Activated naive CD4-positive, alpha-beta T cell treated with anti-CD3 and anti-CD28 coated beads, Interleukin-2, amount 10 ng/mL, durations not matched to agents 7 days and 5 days (primary cell): ENCODE measurements around the gene TKTL2.

Experiments
- CTCF ChIA-PET: fragments of 350-600 bp; sonication (Branson Sonifier 250); formaldehyde crosslinking; loops from one replicate; lab custom pipeline; 2021; ENCODE audit warnings: antibody characterized with exemption; lab: Charles Lee
- DNase-seq: peaks from one replicate; pipeline ENCODE4 v3.0.0-alpha.2; 2020
- H3K27ac Mint-ChIP-seq: one replicate; pipeline ENCODE4 v1.8.0; 2021; ENCODE audit warnings: mild to moderate bottlenecking, moderate library complexity, mixed read lengths
- H3K27me3 Mint-ChIP-seq: one replicate; pipeline ENCODE4 v1.8.0; 2021; ENCODE audit warnings: mild to moderate bottlenecking, mixed read lengths
- H3K36me3 Mint-ChIP-seq: one replicate; pipeline ENCODE4 v1.8.0; 2021; ENCODE audit warnings: mixed read lengths
- H3K4me1 Mint-ChIP-seq: one replicate; pipeline ENCODE4 v1.8.0; 2021; ENCODE audit warnings: mixed read lengths
- H3K4me3 Mint-ChIP-seq: one replicate; pipeline ENCODE4 v1.8.0; 2021; ENCODE audit warnings: mild to moderate bottlenecking, moderate library complexity, mixed read lengths
- H3K9me3 Mint-ChIP-seq: one replicate; pipeline ENCODE4 v1.8.0; 2021; ENCODE audit warnings: mixed read lengths

Gene TKTL2

DNA sequence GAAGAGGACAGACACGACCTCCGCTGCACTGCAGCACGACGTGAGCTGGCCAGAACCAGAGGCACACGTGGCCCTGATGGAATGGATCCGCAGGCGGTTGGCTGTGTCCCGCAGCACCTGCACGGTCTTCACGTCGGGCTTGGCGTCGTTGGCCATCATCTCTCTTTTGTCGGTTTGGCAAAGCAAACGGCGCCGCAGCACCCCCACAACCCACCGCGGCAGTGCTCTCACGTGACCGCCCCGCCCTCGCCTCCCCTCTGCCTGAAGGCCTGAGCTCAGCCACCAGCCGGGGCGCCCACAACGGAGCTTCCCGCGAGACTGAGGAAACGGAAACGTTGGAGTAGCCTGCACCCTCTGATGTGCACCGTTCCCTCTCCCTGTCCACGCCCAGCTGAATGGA lies at the start of gene TKTL2:
Gene TKTL2 (minus strand): TSS at position 179 of the 400 bp plus-strand sequence. CDS start 20 bp downstream, at position 159.
- no peak within 1 kb of the TSS for H3K4me3 Mint-ChIP-seq
- no peaks in the 10 kb centered on the region for H3K4me1 Mint-ChIP-seq
- no peaks in the 10 kb centered on the region for H3K27me3 Mint-ChIP-seq
- CTCF ChIA-PET, result no interaction called here
- no peak for DNase-seq
- H3K9me3 Mint-ChIP-seq, result no peaks in the 10 kb centered on the region
- no peak within 1 kb of the TSS for H3K27ac Mint-ChIP-seq
- no peaks in the 10 kb centered on the region for H3K36me3 Mint-ChIP-seq

GRCh38 chr4:163515198-163515597 lies 41.6 kb upstream of the TKTL2 start:
- CTCF ChIA-PET, result no interaction called here
- H3K36me3 Mint-ChIP-seq, result peaks cover 34% of the 10 kb centered on the region
- no peak overlapping the region for H3K27ac Mint-ChIP-seq
- H3K4me1 Mint-ChIP-seq, result no peaks in the 10 kb centered on the region
- H3K27me3 Mint-ChIP-seq, result no peaks in the 10 kb centered on the region
- H3K9me3 Mint-ChIP-seq, result no peaks in the 10 kb centered on the region
- DNase-seq, result no peak
- no peak overlapping the region for H3K4me3 Mint-ChIP-seq

GRCh38 chr4:163505374-163505773 lies 31.8 kb upstream of the TKTL2 start:
- H3K9me3 Mint-ChIP-seq, result no peaks in the 10 kb centered on the region
- no peaks in the 10 kb centered on the region for H3K27me3 Mint-ChIP-seq
- peaks cover 2% of the 10 kb centered on the region for H3K4me1 Mint-ChIP-seq
- H3K4me3 Mint-ChIP-seq, result no peak overlapping the region
- H3K27ac Mint-ChIP-seq, result no peak overlapping the region
- CTCF ChIA-PET, result no interaction called here
- DNase-seq, result no peak
- peaks cover 16% of the 10 kb centered on the region for H3K36me3 Mint-ChIP-seq

- Mint-ChIP-seq H3K27me3 (no peaks in the 10 kb centered on the region), H3K9me3 (no peaks in the 10 kb centered on the region), H3K4me3 (no peak overlapping the region), H3K36me3 (peaks cover 15% of the 10 kb centered on the region), H3K4me1 (peaks cover 23% of the 10 kb centered on the region), H3K27ac (no peak overlapping the region)
- CTCF ChIA-PET, result interaction anchor here (1.0 kb wide), 1 partner anchor 37 kb away, joined by 4 read pairs; no protein-coding TSS in a partner anchor
- DNase-seq, result no peak
Measured at GRCh38 chr4:163500586-163500985, 27.0 kb upstream of the TKTL2 start.

- Mint-ChIP-seq H3K27me3 (peaks cover 8% of the 10 kb centered on the region), H3K27ac (peak overlapping the region; percentile 83), H3K9me3 (no peaks in the 10 kb centered on the region), H3K4me1 (peaks cover 37% of the 10 kb centered on the region), H3K4me3 (peak overlapping the region; percentile 76), H3K36me3 (peaks cover 8% of the 10 kb centered on the region)
- no peak for DNase-seq
- CTCF ChIA-PET, result interaction anchor here (0.8 to 1.0 kb wide), 3 partner anchors 11 to 60 kb away, joined by 3 read pairs; no protein-coding TSS in a partner anchor
Measured at GRCh38 chr4:163495900-163496299, 22.3 kb upstream of the TKTL2 start.

DNA sequence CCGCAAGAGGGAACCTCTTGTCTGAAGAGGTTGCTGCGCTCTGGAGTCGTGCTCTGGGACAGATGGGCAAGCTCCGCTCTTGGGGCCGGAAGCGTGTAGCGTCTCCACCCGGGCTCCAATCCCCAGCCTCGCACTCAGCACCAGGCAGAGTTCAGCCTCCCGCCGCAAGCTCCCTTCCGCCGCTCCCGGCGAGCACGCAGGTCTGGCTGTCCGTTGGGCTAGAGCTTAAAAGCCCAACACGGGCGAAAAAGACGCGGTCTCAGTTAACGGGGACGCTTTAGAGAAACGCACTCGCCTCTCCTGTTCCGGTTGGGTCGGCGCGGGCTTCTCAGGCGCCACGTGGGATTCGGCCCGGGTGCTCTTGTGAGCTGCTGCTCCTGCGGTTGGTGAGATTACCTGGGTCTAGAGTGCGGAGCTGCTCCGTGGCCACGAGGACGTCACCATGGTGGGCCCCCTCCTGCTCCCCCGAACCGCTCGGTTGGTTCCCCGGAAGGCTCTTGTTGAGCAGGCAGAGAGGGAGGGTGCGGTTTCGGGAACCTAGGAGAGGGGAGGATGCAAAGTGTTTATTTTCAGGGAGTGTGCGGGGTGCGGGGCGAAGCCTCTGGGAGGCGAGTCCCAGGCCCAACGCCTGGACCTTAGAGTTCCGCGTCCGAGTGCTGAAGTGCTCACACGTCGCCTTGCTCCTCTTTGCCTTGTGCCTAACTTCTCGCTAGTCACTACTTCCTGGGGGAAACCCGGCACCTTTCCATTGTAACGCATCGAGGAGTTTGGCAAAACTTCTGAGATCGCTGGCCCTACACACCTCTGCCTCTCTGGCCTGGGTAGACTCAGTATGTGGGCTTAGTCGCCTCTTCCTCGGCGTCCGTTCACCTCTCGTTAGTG lies 21.0 kb upstream of the TKTL2 start, which contains the start of gene TMA16:
Gene TMA16 (plus strand): TSS at position 331 of the 882 bp plus-strand sequence. CDS start 112 bp downstream, at position 443.
- Mint-ChIP-seq H3K4me3 (peak within 1 kb of the TSS; percentile 100), H3K36me3 (peaks cover 8% of the 10 kb centered on the region)
- CTCF ChIA-PET, result interaction anchor here (1.1 to 3.3 kb wide), 5 partner anchors 9 to 58 kb away, joined by 3 to 24 read pairs (median 4); no protein-coding TSS in a partner anchor

DNA sequence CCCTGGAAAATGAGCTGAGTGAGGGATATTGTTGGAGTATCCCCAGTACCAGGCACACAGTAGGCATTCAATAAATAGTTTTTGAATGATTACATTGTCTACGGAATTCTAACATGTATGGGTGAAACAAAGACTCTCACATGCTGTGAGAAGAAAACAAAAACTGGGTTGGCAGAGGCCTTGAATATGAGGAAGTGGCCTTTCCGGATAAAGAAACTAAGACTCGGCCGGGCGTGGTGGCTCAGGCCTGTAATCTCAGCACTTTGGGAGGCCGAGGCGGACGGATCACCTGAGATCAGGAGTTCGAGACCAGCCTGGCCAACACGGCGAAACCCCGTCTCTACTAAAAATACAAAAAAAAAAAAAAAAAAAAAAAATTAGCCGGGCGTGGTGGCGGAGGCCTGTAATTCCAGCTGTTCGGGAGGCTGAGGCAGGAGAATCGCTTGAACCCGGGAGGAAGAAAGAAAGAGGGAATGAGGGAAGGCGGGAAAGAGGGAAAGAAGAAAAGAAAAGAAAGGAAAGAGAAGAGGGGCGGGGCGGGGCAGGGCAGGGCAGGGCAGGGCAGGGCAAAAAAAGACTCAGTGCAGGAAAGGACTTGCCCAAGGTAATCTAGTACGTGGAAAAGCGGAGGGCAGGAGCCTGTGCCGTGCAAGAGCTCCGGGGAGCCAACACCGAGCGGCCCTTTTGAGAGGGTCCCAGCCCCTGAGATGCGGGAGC lies 20.2 kb upstream of the TKTL2 start:
- peaks cover 8% of the 10 kb centered on the region for H3K36me3 Mint-ChIP-seq
- peak overlapping the region; percentile 100 for H3K4me3 Mint-ChIP-seq

More for the DNA sequence above, 21.0 kb upstream of the TKTL2 start, which contains the start of gene TMA16:
- Mint-ChIP-seq H3K9me3 (no peaks in the 10 kb centered on the region), H3K4me1 (peaks cover 37% of the 10 kb centered on the region), H3K27me3 (peaks cover 13% of the 10 kb centered on the region), H3K27ac (peak within 1 kb of the TSS; percentile 98)
- peak; percentile 91 for DNase-seq

DNA sequence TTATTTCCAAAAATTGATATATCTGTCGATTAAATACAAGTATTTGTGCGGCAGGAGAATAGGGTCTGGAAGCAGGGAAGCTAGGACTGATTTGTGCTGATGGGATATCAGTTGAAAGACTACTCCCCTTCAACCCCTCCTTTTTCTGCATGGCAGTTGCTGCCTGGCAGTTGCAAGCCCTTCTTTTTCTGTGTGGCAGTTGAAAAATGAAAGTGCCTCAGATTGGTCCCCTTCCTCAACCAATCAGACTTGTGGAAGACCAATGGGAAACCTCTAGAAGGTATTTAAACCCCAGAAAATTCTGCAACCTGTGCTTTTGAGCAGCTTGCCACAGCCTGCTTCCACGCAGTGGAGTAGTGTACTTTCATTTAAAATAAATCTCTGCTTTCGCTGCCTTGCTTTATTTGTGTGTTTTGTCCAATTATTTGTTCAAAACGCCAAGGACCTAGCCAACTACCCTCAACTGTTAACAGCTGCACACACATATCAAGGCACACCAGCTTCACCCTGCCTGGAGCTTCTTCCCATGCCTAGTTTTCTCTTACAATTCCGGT lies 19.5 kb upstream of the TKTL2 start:
- no peak for DNase-seq
- Mint-ChIP-seq H3K27me3 (peaks cover 16% of the 10 kb centered on the region), H3K27ac (peak overlapping the region; percentile 98), H3K4me3 (peak overlapping the region; percentile 100), H3K36me3 (peaks cover 8% of the 10 kb centered on the region), H3K4me1 (peaks cover 37% of the 10 kb centered on the region), H3K9me3 (no peaks in the 10 kb centered on the region)
- CTCF ChIA-PET, result interaction anchor here (1.3 to 3.3 kb wide), 2 partner anchors 52 to 56 kb away, joined by 4 to 24 read pairs; no protein-coding TSS in a partner anchor

More for the DNA sequence above, 20.2 kb upstream of the TKTL2 start:
- peaks cover 13% of the 10 kb centered on the region for H3K27me3 Mint-ChIP-seq
- DNase-seq, result no peak
- peak overlapping the region; percentile 98 for H3K27ac Mint-ChIP-seq
- H3K4me1 Mint-ChIP-seq, result peaks cover 37% of the 10 kb centered on the region
- H3K9me3 Mint-ChIP-seq, result no peaks in the 10 kb centered on the region
- CTCF ChIA-PET, result interaction anchor here (1.1 to 3.3 kb wide), 6 partner anchors 8 to 59 kb away, joined by 3 to 24 read pairs (median 4); no protein-coding TSS in a partner anchor

- H3K27me3 Mint-ChIP-seq, result peaks cover 37% of the 10 kb centered on the region
- no peak overlapping the region for H3K4me3 Mint-ChIP-seq
- H3K4me1 Mint-ChIP-seq, result peaks cover 12% of the 10 kb centered on the region
- no peaks in the 10 kb centered on the region for H3K36me3 Mint-ChIP-seq
- no peak for DNase-seq
- CTCF ChIA-PET, result no interaction called here
- H3K9me3 Mint-ChIP-seq, result no peaks in the 10 kb centered on the region
- no peak overlapping the region for H3K27ac Mint-ChIP-seq
Measured at GRCh38 chr4:163489929-163490328, 16.4 kb upstream of the TKTL2 start.

GRCh38 chr4:163486321-163486720 lies 12.8 kb upstream of the TKTL2 start:
- no peak for DNase-seq
- H3K4me3 Mint-ChIP-seq, result no peak overlapping the region
- peaks cover 30% of the 10 kb centered on the region for H3K27me3 Mint-ChIP-seq
- H3K27ac Mint-ChIP-seq, result no peak overlapping the region
- H3K9me3 Mint-ChIP-seq, result no peaks in the 10 kb centered on the region
- no peaks in the 10 kb centered on the region for H3K36me3 Mint-ChIP-seq
- CTCF ChIA-PET, result interaction anchor here (1.2 to 3.1 kb wide), 4 partner anchors 57 to 67 kb away, joined by 5 to 37 read pairs (median 11); no protein-coding TSS in a partner anchor
- H3K4me1 Mint-ChIP-seq, result no peaks in the 10 kb centered on the region

DNA sequence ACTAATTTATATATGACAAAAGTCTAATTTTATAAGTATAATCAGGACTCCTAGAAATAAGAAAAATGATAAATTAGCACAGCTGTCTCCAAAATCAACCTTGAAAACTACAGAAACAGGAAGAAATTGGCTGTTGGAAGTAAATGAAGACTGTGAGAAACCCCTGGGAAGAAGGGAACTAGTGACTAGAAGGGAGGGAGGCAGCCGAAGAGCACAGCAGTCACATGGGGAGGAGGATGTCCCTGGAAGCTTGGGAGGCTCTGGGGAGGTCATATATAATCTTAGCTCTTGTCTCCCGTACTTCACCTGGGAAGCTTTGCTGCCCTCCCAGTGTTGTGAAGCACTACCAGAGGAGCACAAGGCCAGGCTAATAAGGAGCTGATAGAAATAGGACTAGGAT lies 12.0 kb upstream of the TKTL2 start:
- Mint-ChIP-seq H3K36me3 (no peaks in the 10 kb centered on the region), H3K27me3 (peaks cover 30% of the 10 kb centered on the region), H3K27ac (no peak overlapping the region), H3K4me3 (no peak overlapping the region), H3K4me1 (no peaks in the 10 kb centered on the region), H3K9me3 (no peaks in the 10 kb centered on the region)
- CTCF ChIA-PET, result interaction anchor here (0.8 to 3.1 kb wide), 7 partner anchors 8 to 68 kb away, joined by 3 to 37 read pairs (median 4); partner anchors contain the start of gene TMA16
- no peak for DNase-seq

DNA sequence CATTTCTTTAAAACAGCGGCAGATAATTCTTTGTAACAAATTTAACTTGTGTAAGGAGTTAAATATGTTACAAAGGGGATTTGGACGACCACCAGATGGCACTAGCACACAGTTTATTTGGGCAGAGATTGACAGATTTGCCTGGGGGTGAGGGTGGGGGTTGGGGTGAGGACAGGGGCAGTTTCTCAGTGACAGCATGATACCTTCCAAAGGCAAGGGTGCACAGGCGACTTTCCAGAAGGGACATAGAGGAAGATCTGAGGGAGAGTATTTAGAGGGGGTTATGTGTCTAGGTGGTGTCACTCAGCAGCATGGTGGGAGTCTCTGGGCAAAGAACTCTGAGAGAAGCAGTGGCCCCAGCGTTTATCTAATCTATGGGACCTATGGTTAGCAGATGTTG lies 11.4 kb upstream of the TKTL2 start:
- Mint-ChIP-seq H3K27ac (no peak overlapping the region), H3K27me3 (peaks cover 27% of the 10 kb centered on the region), H3K4me1 (no peaks in the 10 kb centered on the region), H3K9me3 (no peaks in the 10 kb centered on the region), H3K4me3 (no peak overlapping the region), H3K36me3 (no peaks in the 10 kb centered on the region)
- CTCF ChIA-PET, result interaction anchor here (0.9 to 3.1 kb wide), 6 partner anchors 9 to 64 kb away, joined by 3 to 37 read pairs (median 4); partner anchors contain the start of gene TMA16
- peak; percentile 71 for DNase-seq

- no peak for DNase-seq
- Mint-ChIP-seq H3K4me1 (no peaks in the 10 kb centered on the region), H3K36me3 (no peaks in the 10 kb centered on the region), H3K4me3 (no peak overlapping the region), H3K27ac (no peak overlapping the region), H3K27me3 (peaks cover 15% of the 10 kb centered on the region), H3K9me3 (no peaks in the 10 kb centered on the region)
- CTCF ChIA-PET, result no interaction called here
Measured at GRCh38 chr4:163482190-163482589, 8.6 kb upstream of the TKTL2 start.
